GM19240 (cell line): ENCODE data around the gene PPP1R17.

Experiments
- DNase-seq: peaks from one replicate; pipeline ENCODE4 v3.0.0; 2011; ENCODE audit warnings: low spot score; ENCODE audit not compliant: insufficient read length

Gene PPP1R17

DNA sequence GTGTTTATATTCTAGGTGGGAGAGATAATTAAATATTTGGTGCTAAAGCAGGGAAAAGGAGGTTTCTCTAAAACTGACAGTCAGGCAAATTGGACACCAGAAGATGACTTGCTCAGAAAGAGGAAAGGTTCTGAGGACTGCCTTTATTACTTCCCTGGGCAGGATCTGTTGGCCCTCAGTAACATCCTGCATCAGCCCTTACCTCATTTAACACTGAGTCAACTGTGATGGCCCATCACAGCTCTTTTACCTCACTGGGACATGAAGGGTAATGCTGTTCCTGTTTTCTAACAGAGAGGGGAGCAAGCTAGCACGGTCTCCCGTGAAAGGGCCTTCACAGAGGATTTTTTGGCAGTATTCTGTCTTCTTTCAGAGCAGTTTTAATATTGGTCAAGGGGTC lies 12.0 kb downstream of the PPP1R17 start:
- no peak for DNase-seq

- no peak for DNase-seq
Observed at GRCh38 chr7:31702354-31702753, 15.3 kb downstream of the PPP1R17 start.

- no peak for DNase-seq
Observed at GRCh38 chr7:31705377-31705776, 18.4 kb downstream of the PPP1R17 start.

GRCh38 chr7:31707089-31707488 lies 20.1 kb downstream of the PPP1R17 start:
- no peak for DNase-seq

DNA sequence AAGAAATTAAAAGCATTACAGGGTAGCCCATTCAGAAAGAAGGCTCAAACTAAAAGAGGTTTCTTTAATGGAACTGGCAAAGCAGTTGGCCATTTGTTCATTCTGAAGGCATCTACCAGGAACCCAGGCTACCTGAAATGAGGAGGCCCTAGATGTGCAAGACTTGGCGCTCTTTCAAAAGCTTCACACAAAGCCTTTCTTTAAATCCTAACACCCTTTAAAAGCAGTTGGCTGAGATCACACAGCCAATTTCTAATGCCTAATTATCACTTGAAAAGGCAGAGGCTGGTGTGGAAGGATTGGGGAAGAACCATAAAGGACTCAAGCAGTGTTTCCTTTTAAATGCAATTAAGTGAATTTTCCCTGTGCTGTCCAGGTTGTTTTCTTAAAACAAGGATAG lies 23.2 kb downstream of the PPP1R17 start:
- DNase-seq = no peak

GRCh38 chr7:31716355-31716754 lies 29.3 kb downstream of the PPP1R17 start:
- DNase-seq = no peak

DNA sequence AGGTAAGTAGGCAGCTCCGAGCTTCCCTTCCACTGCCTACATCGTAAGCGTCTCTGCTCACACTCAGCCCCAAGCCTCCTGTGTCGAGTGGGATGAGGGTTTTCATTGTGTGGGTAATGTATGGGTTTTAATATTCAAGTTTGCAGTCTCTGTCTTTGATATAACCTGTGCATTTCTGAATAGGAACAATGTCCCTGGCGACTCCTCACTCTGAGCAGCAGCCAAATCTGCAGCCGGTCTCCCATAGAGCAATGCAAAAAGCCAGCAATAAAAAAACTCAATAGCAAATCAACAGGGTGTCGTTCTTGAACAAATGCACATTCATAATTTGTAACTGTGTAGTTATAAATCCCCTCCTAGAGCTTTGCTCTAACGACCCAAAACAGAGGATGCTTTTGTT lies 33.4 kb downstream of the PPP1R17 start:
- DNase-seq = no peak

DNA sequence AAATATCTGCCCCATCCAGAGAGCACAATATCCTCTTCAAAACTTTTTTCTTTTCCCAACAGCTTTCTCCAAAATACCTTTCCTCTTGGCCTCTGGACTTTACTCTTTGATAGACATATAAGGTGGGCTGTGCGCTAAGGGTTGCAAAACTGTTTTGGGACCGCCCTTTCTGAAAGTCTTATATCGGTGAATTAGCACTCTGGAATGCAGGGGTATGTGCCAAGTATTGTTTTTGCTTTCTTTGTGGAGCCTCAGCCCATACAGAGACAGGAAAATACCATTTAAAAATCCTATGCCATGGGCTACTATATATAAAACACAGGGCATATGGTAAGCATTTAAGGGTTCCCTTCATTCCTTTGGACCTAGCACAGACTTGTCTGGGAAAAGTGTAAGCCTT lies 37.7 kb downstream of the PPP1R17 start:
- DNase-seq = no peak

GRCh38 chr7:31729195-31729804 lies 42.3 kb downstream of the PPP1R17 start:
- DNase-seq = no peak

DNA sequence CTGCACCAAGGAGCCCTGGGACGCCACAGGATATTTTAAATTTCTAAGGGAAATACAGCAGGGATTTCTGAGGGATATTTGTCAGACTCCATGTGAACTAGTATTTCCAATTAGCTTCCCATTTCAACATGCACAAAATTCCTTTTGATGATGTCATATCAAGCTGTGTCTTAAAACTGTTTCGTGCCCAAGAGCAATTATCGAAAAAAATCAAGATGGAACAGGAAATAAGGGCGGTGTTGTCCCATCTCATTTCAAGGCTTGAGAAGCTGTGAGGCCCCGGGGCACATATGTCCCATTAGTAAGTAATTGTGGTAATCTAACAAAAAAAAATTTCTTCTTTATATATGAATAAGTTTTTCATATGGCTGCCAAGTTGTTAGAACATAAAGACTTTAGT lies 47.4 kb downstream of the PPP1R17 start:
- DNase-seq = no peak

DNA sequence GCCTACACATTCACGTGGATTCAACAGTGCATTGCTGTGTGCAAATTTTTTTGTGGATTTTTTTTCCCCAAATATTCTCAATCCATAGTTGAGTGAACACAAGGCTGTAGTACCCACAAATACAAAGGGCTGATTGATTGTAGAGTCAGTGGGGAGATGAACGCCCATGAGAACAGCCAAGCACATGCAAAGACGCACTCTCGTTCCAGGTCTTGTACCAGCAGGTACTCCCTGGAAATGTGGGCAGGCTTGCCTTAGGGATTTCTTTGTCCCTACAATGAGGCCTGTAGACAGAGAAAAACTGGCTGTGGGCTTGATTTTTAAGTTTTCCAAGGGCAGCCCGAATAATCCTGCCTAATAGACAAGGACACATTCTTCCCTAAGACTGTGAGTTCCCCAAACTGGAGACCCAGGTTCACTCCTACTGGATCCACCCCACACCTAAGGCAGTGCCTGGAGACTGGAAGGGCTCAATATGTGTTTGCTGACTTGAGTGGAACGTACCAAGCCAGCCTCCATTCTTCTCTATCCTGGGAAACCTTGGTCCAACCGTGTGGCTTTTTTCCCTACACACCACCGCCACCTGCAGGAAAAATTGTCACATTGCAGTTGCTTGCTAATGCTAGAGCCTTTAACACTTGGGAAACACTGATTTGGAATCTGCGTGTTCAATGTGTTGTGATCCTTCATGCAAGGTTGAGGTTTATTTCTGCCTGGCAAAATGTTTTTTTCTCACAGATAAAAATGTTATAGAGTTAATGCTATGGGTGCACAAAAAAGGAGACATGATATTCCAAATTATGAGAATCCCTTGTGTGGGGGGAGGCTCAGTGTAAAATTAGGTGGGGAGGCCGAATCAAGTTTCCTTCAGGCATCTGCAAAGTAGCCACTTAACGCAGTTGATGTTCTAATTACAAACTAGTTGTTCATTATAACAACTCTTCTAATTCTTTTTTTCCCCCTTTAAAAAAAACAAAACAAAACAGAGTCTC lies 49.3 kb downstream of the PPP1R17 start:
- peak; percentile 27 for DNase-seq

GRCh38 chr7:31741852-31742251 lies 54.8 kb downstream of the PPP1R17 start:
- DNase-seq = no peak

GRCh38 chr7:31744294-31744874 lies 57.4 kb downstream of the PPP1R17 start:
- peak; percentile 21 for DNase-seq

- no peak for DNase-seq
Observed at GRCh38 chr7:31747553-31747952, 60.5 kb downstream of the PPP1R17 start.

DNA sequence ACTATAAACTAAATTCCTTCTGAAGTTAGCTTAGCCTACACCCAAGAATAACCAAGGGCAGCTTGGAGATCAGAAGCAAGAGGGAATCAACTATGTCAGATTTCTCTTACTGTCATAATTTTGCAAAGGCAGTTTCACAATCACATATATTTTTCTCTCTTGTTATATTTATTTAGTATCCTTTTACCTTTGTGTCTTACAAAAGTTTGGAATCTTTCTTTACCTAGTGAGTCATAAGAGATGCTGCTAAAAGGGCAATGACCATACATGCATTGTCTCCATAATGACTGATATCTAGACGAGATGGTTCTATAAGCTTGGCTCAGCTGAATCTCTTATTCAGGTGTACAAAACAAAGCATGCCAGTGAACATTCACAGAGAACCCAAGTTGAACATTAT lies 61.1 kb downstream of the PPP1R17 start:
- DNase-seq = no peak

DNA sequence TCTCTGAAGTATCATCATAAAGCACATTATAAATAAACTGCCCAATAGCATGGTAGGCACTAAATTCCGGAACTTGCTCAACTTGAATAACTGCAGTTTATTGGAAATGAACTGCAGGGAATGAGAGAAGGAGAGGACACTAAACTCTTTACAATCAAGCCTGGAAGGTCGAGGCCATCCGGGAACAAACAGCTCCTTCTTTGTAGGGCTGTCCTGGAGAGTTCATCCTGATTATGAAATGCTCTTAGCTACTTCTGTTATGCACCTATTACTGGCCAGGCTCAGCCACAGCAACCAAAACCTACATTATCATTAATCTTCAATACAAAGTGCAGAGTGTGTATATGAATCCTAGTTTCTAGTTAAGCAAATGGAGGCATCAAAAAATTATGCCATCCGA lies 64.7 kb downstream of the PPP1R17 start:
- DNase-seq = no peak
